K562 (cell line): Measurements from ENCODE around the gene PEF1. TPM values are rescaled to one million over a fixed set of nuclear protein-coding genes. Genes with fewer than 3 reads are reported as not detected.

Experiments used
- ATAC-seq: fragments of 200-7000 bp; cut with Tn5 transposase; 3 replicates; pipeline ENCODE4 v1.9.1; 2020; ENCODE audit warnings: moderate library complexity
- BruUV-seq: library from RNA; stranded (reverse); fragments of 400-500 nt; replicated peaks from 2 replicates; lab custom pipeline; 2021; lab: Mats Ljungman, UMichigan
- CTCF ChIA-PET: fragments of 300-600 bp; formaldehyde crosslinking; extraction: SDS; loops from one replicate; lab custom pipeline; 2021; ENCODE audit warnings: low intra/inter-chr PET ratio; lab: Yijun Ruan, JAX
- POLR2A ChIA-PET: fragments of 300-600, 350-650 bp; sonication (Branson Sonifier 250); formaldehyde crosslinking; extraction: SDS; loops from one replicate; lab custom pipeline; 2021; ENCODE audit warnings: antibody characterized with exemption, inconsistent platforms; lab: Yijun Ruan, JAX
- DNase-seq, 4 experiments: peaks; one replicate each; pipeline versions ENCODE4 v3.0.0 to v3.0.0-alpha.2; 2011 to 2018; ENCODE audit warnings: low spot score in 3 of 4, mixed read lengths in 3 of 4; ENCODE audit errors: extremely low read depth in 1 of 4
- FAIRE-seq: peaks from 2 replicates; lab custom pipeline; 2011; peaks lifted over from hg19 to GRCh38; lab: Jason Lieb, UNC
- H2AFZ ChIP-seq: 2 replicates; pipeline ENCODE4 v1.6.0; 2011; ENCODE audit warnings: low read depth, low read length, control low read depth, inconsistent platforms
- H3K27ac ChIP-seq: fragments of 200-600 bp; 3 replicates; pipeline ENCODE4 v1.8.0; 2011; ENCODE audit warnings: low read depth, mild to moderate bottlenecking, control low read depth, inconsistent platforms, low read length, moderate library complexity, mixed read lengths; ENCODE audit errors: extremely low read depth
- H3K27me3 ChIP-seq, 2 experiments: fragments of 300-600 bp in 1 of 2; 2 replicates in 1 of 2; 3 replicates in 1 of 2; pipeline versions ENCODE4 v1.6.0 to v1.8.0; 2011; ENCODE audit warnings: inconsistent platforms in 2 of 2, low read length in 2 of 2, mild to moderate bottlenecking in 1 of 2, mixed read lengths in 1 of 2, moderate library complexity in 1 of 2; ENCODE audit not compliant: control insufficient read depth in 2 of 2, insufficient read depth in 2 of 2
- H3K36me3 ChIP-seq: fragments of 300-600 bp; 3 replicates; pipeline ENCODE4 v1.8.0; 2011; ENCODE audit warnings: mild to moderate bottlenecking, low read length, inconsistent platforms; ENCODE audit not compliant: control insufficient read depth, insufficient read depth
- H3K4me1 ChIP-seq, 2 experiments: fragments of 200-600 bp in 1 of 2; replicated peaks in 1 of 2; 2 replicates in 1 of 2; 3 replicates in 1 of 2; pipeline versions ENCODE4 v1.5.1 to v1.8.0; 2011; ENCODE audit warnings: inconsistent platforms in 2 of 2, low read length in 2 of 2, mild to moderate bottlenecking in 1 of 2, mixed read lengths in 1 of 2, moderate library complexity in 1 of 2; ENCODE audit not compliant: control insufficient read depth in 2 of 2, insufficient read depth in 2 of 2
- H3K4me2 ChIP-seq: 2 replicates; pipeline ENCODE4 v1.6.1; 2011; ENCODE audit warnings: low read length, control low read depth, inconsistent platforms, mixed read lengths; ENCODE audit not compliant: insufficient read depth
- H3K4me3 ChIP-seq: fragments of 200-600 bp; sonication (generic), shearing (Covaris generic); 2 replicates; pipeline ENCODE4 v1.5.1; 2016; ENCODE audit warnings: control low read depth, inconsistent platforms
- H3K79me2 ChIP-seq: fragments of 200-600 bp; 3 replicates; pipeline ENCODE4 v1.8.0; 2011; ENCODE audit warnings: low read length, inconsistent platforms; ENCODE audit not compliant: control insufficient read depth, insufficient read depth
- H3K9ac ChIP-seq, 2 experiments: 2 replicates each; pipeline versions ENCODE4 v1.6.0 to v1.6.1; 2011; ENCODE audit warnings: low read depth in 2 of 2, low read length in 2 of 2, control low read depth in 1 of 2, inconsistent platforms in 1 of 2, mild to moderate bottlenecking in 1 of 2, mixed read lengths in 1 of 2; ENCODE audit not compliant: insufficient read depth in 1 of 2
- H3K9me1 ChIP-seq: one replicate; pipeline ENCODE4 v1.6.0; 2011; ENCODE audit warnings: inconsistent platforms, mild to moderate bottlenecking, low read length, moderate library complexity; ENCODE audit not compliant: control insufficient read depth, insufficient read depth
- H3K9me3 ChIP-seq: replicated peaks from 2 replicates; pipeline ENCODE4 v1.5.1; 2011; ENCODE audit warnings: low read depth, low read length, inconsistent platforms; ENCODE audit not compliant: control insufficient read depth, insufficient read depth
- H4K20me1 ChIP-seq: replicated peaks from 2 replicates; pipeline ENCODE4 v1.6.1; 2011; ENCODE audit warnings: low read length, inconsistent platforms, mixed read lengths; ENCODE audit not compliant: control insufficient read depth, insufficient read depth
- ELF1 ChIP-seq: fragments of 200-800 bp; sonication (Bioruptor generic); IDR thresholded peaks from 2 replicates; pipeline ENCODE4 v1.6.1; 2016; ENCODE audit warnings: missing genetic modification characterization, missing compliant biosample characterization
- HNRNPH1 ChIP-seq: fragments of 200-400 bp; formaldehyde crosslinking; optimal IDR thresholded peaks from 2 replicates; pipeline ENCODE3; 2017; ENCODE audit warnings: low read depth, mild to moderate bottlenecking, low read length, moderate library complexity
- NCOA2 ChIP-seq, 2 experiments: fragments of 450-650 bp; IDR thresholded peaks; 2 replicates each; pipeline ENCODE4 v1.6.1; 2018; ENCODE audit warnings: mild to moderate bottlenecking in 2 of 2, moderate library complexity in 1 of 2; ENCODE audit not compliant: partially characterized antibody in 2 of 2
- SP1 ChIP-seq: sonication (generic); formaldehyde crosslinking; IDR thresholded peaks from 2 replicates; pipeline ENCODE4 v1.8.1; 2022; ENCODE audit warnings: mild to moderate bottlenecking, missing genetic modification reagents
- U2AF1 ChIP-seq: fragments of 200-400 bp; formaldehyde crosslinking; optimal IDR thresholded peaks from 2 replicates; pipeline ENCODE3; 2017; ENCODE audit warnings: mild to moderate bottlenecking, low read depth, low read length, moderate library complexity
- ZFP1 ChIP-seq: fragments of 450-650 bp; formaldehyde crosslinking; IDR thresholded peaks from 2 replicates; pipeline ENCODE4 v1.4.0; 2020; ENCODE audit warnings: mild to moderate bottlenecking, mixed read lengths
- WGBS: fragments of 100-300 bp; shearing (Covaris generic); methylation state at CpG from one replicate; pipeline ENCODE4 v1.1.6; 2016; ENCODE audit warnings: low coverage, mixed read lengths; ENCODE audit not compliant: insufficient coverage; ENCODE audit errors: missing lambda C conversion rate; 5-methylcytosine and 5-hydroxymethylcytosine counted together
- in situ Hi-C: fragments of 300-500 bp; cut with MboI; formaldehyde crosslinking; loops from 4 replicates; pipeline ENCODE4 v1.15.0; 2018; ENCODE audit warnings: inconsistent platforms, mixed read lengths
- intact Hi-C: fragments of 100-400 bp; cut with micrococcal nuclease; formaldehyde crosslinking; loops from 2 replicates; pipeline ENCODE4 v1.14.2; 2022
- polyA plus RNA-seq, 8 experiments: library from polyadenylated mRNA; depleted of rRNA in 4 of 8; stranded (reverse) in 5 of 8; unstranded in 3 of 8; fragments of >200 nt; fragmentation: Nextera tagmentation in 2 of 8; fragmentation: Illumina TruSeq in 1 of 8; extraction: Ambion mirVana in 2 of 8; extraction: Trizol in 1 of 8; gene quantifications; 2 replicates each; pipeline versions ENCODE4 v1.2.1 to v1.2.3, GENCODE V29; 2011 to 2014; ENCODE audit warnings: inconsistent platforms in 1 of 8, missing spikeins in 1 of 8
- total RNA-seq, 7 experiments: library from RNA; depleted of rRNA in 6 of 7; stranded (reverse); fragments of >200 nt in 6 of 7; fragmentation: Illumina TruSeq in 2 of 7; extraction: Trizol in 2 of 7; gene quantifications; 2 replicates each; pipeline versions ENCODE4 v1.2.1 to v1.2.3, GENCODE V29; 2011 to 2021; ENCODE audit warnings: low replicate concordance in 1 of 7
- TF ChIP-seq, protein P1 (sequence below): fragments of 450-650 bp; IDR thresholded peaks from 2 replicates; pipeline ENCODE4 v1.6.1; 2016
- TF ChIP-seq, protein P2 (sequence below), 2 experiments: fragments of 450-650 bp; conservative IDR thresholded peaks; 2 replicates each; pipeline ENCODE4 v1.6.1; 2017; ENCODE audit warnings: mild to moderate bottlenecking in 2 of 2, moderate library complexity in 2 of 2

Gene PEF1
- total and polyA plus RNA-seq, 9 of the 15 experiments (the other 6 are each of a cell fraction or from before 2014, with no cell fraction given), result 26.3 to 95.5 (median 61.9) TPM

GRCh38 chr1:31623365-31623764 is 21.3 kb downstream of the PEF1 start:
- no peak for FAIRE-seq
- no peak for DNase-seq
- ChIA-PET POLR2A (interaction anchor here (0.6 to 1.3 kb wide), 3 partner anchors 13 to 25 kb away, joined by 3 to 4 read pairs (median 4); no protein-coding TSS in a partner anchor), CTCF (no interaction called here)
- in situ Hi-C loops (no loop called here), intact Hi-C loops (no loop called here)
- Histone ChIP-seq H3K9me3 (no peaks in the 10 kb centered on the region), H3K9me1 (no peaks in the 10 kb centered on the region), H4K20me1 (peaks cover 16% of the 10 kb centered on the region), H3K27ac (no peak overlapping the region), H3K9ac (no peak overlapping the region), H3K36me3 (peaks cover 4% of the 10 kb centered on the region; the same call in 1 of the 3 replicates), H3K4me3 (no peak overlapping the region), H3K4me2 (no peak overlapping the region), H2AFZ (no peak overlapping the region), H3K4me1 (peaks cover 0 to 25% of the 10 kb centered on the region in 2 experiments; a peak in 3 of 5 replicates), H3K79me2 (no peaks in the 10 kb centered on the region), H3K27me3 (peaks cover 8 to 21% of the 10 kb centered on the region in 2 experiments)
- BruUV-seq, result no TSS peak
- ATAC-seq, result no peak
- WGBS, result 66% methylated on average over 10 of the region's 12 CpGs
- no peak for TF ChIP-seq ELF1 (tag)
- TF ChIP-seq, protein P1, sequence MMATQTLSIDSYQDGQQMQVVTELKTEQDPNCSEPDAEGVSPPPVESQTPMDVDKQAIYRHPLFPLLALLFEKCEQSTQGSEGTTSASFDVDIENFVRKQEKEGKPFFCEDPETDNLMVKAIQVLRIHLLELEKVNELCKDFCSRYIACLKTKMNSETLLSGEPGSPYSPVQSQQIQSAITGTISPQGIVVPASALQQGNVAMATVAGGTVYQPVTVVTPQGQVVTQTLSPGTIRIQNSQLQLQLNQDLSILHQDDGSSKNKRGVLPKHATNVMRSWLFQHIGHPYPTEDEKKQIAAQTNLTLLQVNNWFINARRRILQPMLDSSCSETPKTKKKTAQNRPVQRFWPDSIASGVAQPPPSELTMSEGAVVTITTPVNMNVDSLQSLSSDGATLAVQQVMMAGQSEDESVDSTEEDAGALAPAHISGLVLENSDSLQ, result no peak
- TF ChIP-seq HNRNPH1, result no peak
- no peak for TF ChIP-seq ZFP1 (CRISPR knock-in tag)
- TF ChIP-seq, protein P2, sequence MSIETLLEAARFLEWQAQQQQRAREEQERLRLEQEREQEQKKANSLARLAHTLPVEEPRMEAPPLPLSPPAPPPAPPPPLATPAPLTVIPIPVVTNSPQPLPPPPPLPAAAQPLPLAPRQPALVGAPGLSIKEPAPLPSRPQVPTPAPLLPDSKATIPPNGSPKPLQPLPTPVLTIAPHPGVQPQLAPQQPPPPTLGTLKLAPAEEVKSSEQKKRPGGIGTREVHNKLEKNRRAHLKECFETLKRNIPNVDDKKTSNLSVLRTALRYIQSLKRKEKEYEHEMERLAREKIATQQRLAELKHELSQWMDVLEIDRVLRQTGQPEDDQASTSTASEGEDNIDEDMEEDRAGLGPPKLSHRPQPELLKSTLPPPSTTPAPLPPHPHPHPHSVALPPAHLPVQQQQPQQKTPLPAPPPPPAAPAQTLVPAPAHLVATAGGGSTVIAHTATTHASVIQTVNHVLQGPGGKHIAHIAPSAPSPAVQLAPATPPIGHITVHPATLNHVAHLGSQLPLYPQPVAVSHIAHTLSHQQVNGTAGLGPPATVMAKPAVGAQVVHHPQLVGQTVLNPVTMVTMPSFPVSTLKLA (conservative IDR thresholded peaks at IDR 0.05), result no peak
- TF ChIP-seq U2AF1, result no peak
- TF ChIP-seq NCOA2 (IDR thresholded peaks at IDR 0.05; ENCODE audit: partially characterized antibody in 2 of 2), result no peak
- TF ChIP-seq SP1 (CRISPR knock-in tag), result no peak
- TF ChIP-seq, all 486 proteins: peak for 0
